ENCODE results near the gene EIF4EBP2.

EIF4EBP2 gene

GRCh38 chr10:70364772-70365091 is 39.2 kb upstream of the EIF4EBP2 start:
- H3K36me3 ChIP-seq (ENCODE audit: control insufficient read depth in 1 of 2, insufficient read depth in 2 of 2, low read length in 2 of 2) = no peaks in the 10 kb centered on the region
- peaks cover 9 to 10% of the 10 kb centered on the region in 2 donors for H3K4me1 ChIP-seq (ENCODE audit: control insufficient read depth in 1 of 2, insufficient read depth in 2 of 2, low read length in 2 of 2)
- H3K4me3 ChIP-seq (ENCODE audit: low read depth in 1 of 2, low read length in 2 of 2) = no peak overlapping the region
- no peak overlapping the region for H3K27ac ChIP-seq (ENCODE audit: low read length)
- no peaks in the 10 kb centered on the region for H3K27me3 ChIP-seq (ENCODE audit: low read depth, low read length)
- H3K9me3 ChIP-seq (ENCODE audit: control insufficient read depth in 1 of 2, low read length in 2 of 2) = no peaks in the 10 kb centered on the region

DNA sequence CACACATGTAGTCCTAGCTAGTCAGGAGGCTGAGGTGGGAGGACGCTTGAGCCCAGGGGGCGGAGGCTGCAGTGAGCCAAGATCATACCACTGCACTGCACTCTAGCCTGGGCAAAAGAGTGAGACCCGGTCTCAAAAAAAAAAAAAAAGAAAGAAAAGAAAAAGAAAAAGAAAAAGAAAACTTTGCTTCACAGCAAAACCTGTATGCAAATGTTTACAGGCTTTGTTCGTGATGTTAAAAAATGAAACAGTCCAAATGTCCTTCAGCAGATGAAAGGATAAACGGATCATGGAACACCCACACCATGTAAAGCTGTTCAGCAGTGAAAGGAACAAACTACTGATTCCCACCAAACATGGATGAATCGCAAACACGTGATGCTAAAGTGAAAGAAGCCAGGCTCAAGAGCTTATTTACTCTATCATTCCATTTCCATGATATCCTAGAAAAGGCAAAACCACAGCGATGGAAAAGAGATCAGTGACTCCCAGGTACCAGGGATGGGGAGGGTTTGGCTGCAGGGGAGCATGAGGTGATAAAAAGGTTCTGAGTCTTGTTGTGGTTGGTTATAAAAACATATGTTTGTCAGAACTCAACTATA is 36.6 kb upstream of the EIF4EBP2 start:
- Histone ChIP-seq H3K36me3 (ENCODE audit: control insufficient read depth in 1 of 2, insufficient read depth in 2 of 2, low read length in 2 of 2) (peaks cover 0 to 4% of the 10 kb centered on the region in 2 donors), H3K27me3 (ENCODE audit: low read depth, low read length) (no peaks in the 10 kb centered on the region), H3K4me1 (ENCODE audit: control insufficient read depth in 1 of 2, insufficient read depth in 2 of 2, low read length in 2 of 2) (peaks cover 9 to 10% of the 10 kb centered on the region in 2 donors), H3K27ac (ENCODE audit: low read length) (no peak overlapping the region), H3K9me3 (ENCODE audit: control insufficient read depth in 1 of 2, low read length in 2 of 2) (no peaks in the 10 kb centered on the region), H3K4me3 (ENCODE audit: low read depth in 1 of 2, low read length in 2 of 2) (no peak overlapping the region)

DNA sequence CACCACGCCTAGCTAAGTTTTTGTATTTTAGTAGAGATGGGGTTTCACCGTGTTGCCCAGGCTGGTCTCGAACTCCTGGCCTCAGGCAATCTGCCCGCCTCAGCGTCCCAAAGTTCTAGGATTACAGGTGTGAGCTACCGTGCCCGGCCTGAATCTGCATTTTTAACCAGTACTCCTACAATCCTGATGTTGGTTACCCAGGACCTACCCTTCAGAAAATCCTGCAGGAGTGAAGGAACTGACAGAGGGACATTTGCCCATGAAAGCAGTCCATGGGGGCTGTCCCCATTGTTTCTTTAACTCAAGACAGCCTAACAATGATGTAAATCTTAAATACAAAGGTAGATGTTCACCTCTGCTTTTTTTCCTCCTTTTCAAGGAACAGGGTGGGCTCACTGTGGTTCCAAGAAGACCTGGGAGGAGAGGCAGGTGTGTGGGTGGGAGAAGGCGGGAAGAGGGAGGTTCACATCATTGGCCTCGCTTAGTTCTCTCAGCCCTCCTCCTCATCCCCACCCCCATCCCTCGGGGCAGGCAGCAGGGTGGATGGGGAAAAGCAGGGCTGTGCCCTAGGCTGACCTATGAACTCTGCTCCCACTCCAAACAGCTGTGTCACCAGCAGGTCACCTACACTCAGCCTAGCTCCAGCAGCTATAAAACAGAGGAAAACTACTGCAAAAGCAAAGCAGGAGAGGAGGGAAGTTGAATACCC is 35.0 kb upstream of the EIF4EBP2 start:
- no peaks in the 10 kb centered on the region for H3K9me3 ChIP-seq (ENCODE audit: control insufficient read depth in 1 of 2, low read length in 2 of 2)
- H3K4me1 ChIP-seq (ENCODE audit: control insufficient read depth in 1 of 2, insufficient read depth in 2 of 2, low read length in 2 of 2) = peaks cover 4% of the 10 kb centered on the region in 2 donors
- peaks cover 6 to 10% of the 10 kb centered on the region in 2 donors for H3K36me3 ChIP-seq (ENCODE audit: control insufficient read depth in 1 of 2, insufficient read depth in 2 of 2, low read length in 2 of 2)
- H3K27me3 ChIP-seq (ENCODE audit: low read depth, low read length) = no peaks in the 10 kb centered on the region
- H3K4me3 ChIP-seq (ENCODE audit: low read depth in 1 of 2, low read length in 2 of 2) = no peak overlapping the region
- H3K27ac ChIP-seq (ENCODE audit: low read length) = no peak overlapping the region

DNA sequence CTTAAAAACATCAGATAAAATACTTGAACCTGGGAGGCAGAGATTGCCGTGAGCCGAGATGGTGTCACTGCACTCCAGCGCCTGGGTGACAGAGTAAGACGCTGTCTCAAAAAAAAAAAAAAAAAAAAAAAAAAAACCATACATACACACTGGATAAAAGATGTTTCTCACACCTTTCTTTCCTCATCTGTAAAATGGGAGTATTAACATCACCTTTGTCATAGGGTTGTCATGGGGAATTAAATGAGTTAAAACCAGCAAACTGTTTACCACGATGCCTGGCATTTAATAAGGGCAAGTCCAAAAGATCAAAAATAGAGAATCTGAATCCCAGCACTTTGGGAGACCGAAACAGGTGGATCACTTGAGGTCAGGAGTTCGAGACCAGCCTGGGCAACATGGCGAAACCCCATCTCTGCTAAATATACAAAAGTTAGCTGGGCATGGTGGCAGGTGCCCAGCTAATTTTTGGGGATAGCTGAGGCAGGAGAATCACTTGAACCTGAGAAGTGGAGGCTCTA is 34.4 kb upstream of the EIF4EBP2 start:
- no peak overlapping the region for H3K4me3 ChIP-seq (ENCODE audit: low read depth in 1 of 2, low read length in 2 of 2)
- no peaks in the 10 kb centered on the region for H3K27me3 ChIP-seq (ENCODE audit: low read depth, low read length)
- no peaks in the 10 kb centered on the region for H3K9me3 ChIP-seq (ENCODE audit: control insufficient read depth in 1 of 2, low read length in 2 of 2)
- H3K36me3 ChIP-seq (ENCODE audit: control insufficient read depth in 1 of 2, insufficient read depth in 2 of 2, low read length in 2 of 2) = peaks cover 6 to 14% of the 10 kb centered on the region in 2 donors
- H3K4me1 ChIP-seq (ENCODE audit: control insufficient read depth in 1 of 2, insufficient read depth in 2 of 2, low read length in 2 of 2) = no peaks in the 10 kb centered on the region
- H3K27ac ChIP-seq (ENCODE audit: low read length) = no peak overlapping the region

DNA sequence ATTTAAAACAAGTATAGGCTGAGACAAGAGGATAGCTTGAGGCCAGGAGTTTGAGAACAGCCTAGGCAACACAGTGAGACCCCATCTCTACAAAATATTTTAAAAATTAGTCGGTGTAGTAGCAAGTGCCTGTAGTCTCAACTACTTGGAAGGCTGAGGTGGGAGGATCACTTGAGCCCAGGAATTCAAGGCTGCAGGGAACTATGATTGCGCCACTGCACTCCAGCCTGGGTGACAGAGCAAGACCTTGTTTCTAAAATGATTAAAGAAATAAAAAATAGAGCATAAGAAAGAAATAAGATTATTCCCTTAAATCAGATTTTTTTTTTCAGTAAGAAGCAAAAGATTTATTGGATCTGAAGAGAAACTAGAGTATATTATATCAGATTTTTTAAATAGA is 33.2 kb upstream of the EIF4EBP2 start:
- H3K9me3 ChIP-seq (ENCODE audit: control insufficient read depth in 1 of 2, low read length in 2 of 2) = no peaks in the 10 kb centered on the region
- H3K36me3 ChIP-seq (ENCODE audit: control insufficient read depth in 1 of 2, insufficient read depth in 2 of 2, low read length in 2 of 2) = peaks cover 6 to 19% of the 10 kb centered on the region in 2 donors
- H3K4me3 ChIP-seq (ENCODE audit: low read depth in 1 of 2, low read length in 2 of 2) = no peak overlapping the region
- H3K27ac ChIP-seq (ENCODE audit: low read length) = no peak overlapping the region
- H3K27me3 ChIP-seq (ENCODE audit: low read depth, low read length) = no peaks in the 10 kb centered on the region
- H3K4me1 ChIP-seq (ENCODE audit: control insufficient read depth in 1 of 2, insufficient read depth in 2 of 2, low read length in 2 of 2) = no peaks in the 10 kb centered on the region

DNA sequence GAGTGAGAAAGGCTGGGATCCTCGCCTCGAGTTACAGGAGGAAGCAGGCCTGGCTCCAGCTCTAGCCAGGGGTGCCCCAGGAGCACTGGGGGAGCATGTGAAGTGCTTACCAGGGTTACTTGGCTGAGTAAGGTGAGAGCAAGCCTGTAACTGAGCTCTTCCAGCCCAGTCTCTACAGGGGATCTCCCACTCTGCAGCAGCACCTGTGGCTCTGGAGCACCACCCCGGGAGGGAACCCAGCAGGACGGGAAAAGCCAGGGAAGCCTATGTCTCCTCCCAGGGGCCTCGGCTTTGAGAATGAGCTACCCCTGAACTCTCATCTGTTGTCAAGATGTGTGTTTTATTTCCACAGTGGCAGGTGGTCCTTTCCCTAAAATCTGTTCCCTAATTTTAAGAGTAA is 32.1 kb upstream of the EIF4EBP2 start:
- Histone ChIP-seq H3K4me3 (ENCODE audit: low read depth in 1 of 2, low read length in 2 of 2) (no peak overlapping the region), H3K36me3 (ENCODE audit: control insufficient read depth in 1 of 2, insufficient read depth in 2 of 2, low read length in 2 of 2) (peaks cover 6 to 25% of the 10 kb centered on the region in 2 donors), H3K4me1 (ENCODE audit: control insufficient read depth in 1 of 2, insufficient read depth in 2 of 2, low read length in 2 of 2) (no peaks in the 10 kb centered on the region), H3K27me3 (ENCODE audit: low read depth, low read length) (no peaks in the 10 kb centered on the region), H3K27ac (ENCODE audit: low read length) (no peak overlapping the region), H3K9me3 (ENCODE audit: control insufficient read depth in 1 of 2, low read length in 2 of 2) (no peaks in the 10 kb centered on the region)

DNA sequence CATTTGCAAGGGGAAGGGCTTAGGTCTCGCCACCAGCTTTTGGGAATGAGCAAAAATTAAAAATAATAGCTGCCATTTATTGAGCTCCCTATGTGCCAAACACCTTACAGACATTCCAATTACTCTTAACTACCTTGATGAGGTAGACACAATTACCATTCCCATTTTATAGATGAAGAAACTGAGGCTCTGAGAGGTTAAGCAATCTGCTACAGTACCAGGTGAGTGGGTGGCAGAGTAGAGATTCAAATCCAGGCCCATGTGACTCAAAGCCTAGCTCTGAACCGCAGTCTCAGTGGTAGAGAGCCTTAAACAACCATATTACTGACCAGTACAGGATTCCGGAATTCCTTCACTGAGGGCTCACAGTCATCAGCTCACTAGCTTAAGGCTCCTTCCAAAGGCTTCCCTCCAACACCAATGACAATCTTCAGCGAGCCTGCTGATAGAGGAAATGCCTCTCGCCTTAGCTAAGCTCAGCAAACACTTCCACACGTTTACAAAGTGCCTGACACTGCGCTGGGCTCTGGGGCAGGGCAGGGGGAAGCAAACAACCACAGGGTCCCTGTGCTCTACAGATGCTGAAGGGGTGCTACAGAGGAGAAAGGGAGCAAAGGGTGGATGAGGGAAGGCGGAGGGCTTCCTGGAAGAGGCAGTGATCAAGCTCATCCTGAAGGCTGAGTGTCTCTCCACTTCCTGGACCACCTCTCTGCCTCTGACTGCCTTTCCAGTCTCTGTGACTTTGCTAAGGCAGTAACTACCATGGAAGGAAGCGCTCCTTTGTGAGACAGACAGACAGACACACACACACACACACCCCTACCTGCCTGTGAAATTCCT is 28.9 kb upstream of the EIF4EBP2 start:
- Histone ChIP-seq H3K27ac (ENCODE audit: low read length) (no peak overlapping the region), H3K4me3 (ENCODE audit: low read depth in 1 of 2, low read length in 2 of 2) (no peak overlapping the region), H3K27me3 (ENCODE audit: low read depth, low read length) (no peaks in the 10 kb centered on the region)

DNA sequence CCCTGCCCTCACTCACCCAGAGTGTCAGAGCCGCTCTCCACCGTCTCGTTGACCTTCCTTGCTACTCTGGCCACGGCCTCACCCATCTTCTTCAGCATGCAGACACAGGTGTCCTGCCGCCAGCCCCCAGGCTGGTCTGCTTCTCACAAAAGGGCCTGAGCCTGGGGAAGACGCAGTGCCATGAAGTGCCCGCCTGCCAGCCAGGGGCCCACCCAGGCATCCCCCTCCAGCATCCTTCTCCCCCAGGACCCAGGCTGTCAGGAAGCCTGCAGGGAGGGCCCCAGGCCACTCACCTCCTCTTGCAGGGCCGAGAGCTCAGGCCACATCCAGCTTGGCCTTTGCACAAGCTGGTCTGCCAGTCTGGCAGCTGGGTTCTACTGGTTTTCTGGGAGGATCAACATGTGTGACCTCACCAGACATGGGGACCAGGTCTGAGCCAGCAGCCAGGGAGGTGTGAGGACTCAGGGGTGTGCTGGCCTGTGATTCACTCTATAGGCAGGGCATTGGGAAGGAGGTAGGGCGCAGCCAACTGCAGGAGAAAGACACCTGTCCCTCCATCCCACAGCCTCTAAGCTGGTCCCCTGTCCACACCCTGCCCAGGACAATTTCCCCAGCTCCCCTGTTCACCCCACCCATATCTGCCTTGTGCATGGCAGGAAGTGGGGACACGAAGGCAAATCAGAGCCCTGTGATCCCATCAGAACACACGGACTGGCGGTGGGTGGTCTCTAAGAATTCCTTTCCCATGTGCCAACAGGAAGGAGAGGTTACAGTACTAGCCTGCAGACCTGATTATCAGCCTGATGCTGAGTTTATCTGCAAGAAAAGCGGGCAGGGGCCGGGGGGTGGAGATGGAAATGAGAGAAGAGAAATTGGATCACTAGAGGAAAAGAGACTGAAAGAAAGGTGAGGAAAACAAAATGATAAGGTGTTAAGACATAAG is 27.2 kb upstream of the EIF4EBP2 start:
- peaks cover 6 to 20% of the 10 kb centered on the region in 2 donors for H3K36me3 ChIP-seq (ENCODE audit: control insufficient read depth in 1 of 2, insufficient read depth in 2 of 2, low read length in 2 of 2)
- no peak overlapping the region for H3K27ac ChIP-seq (ENCODE audit: low read length)
- H3K9me3 ChIP-seq (ENCODE audit: control insufficient read depth in 1 of 2, low read length in 2 of 2) = peaks cover 0 to 5% of the 10 kb centered on the region in 2 donors

More for the DNA sequence above, 28.9 kb upstream of the EIF4EBP2 start:
- Histone ChIP-seq H3K4me1 (ENCODE audit: control insufficient read depth in 1 of 2, insufficient read depth in 2 of 2, low read length in 2 of 2) (no peaks in the 10 kb centered on the region), H3K9me3 (ENCODE audit: control insufficient read depth in 1 of 2, low read length in 2 of 2) (peaks cover 0 to 5% of the 10 kb centered on the region in 2 donors), H3K36me3 (ENCODE audit: control insufficient read depth in 1 of 2, insufficient read depth in 2 of 2, low read length in 2 of 2) (peaks cover 6 to 25% of the 10 kb centered on the region in 2 donors)

GRCh38 chr10:70378122-70378521 is 25.8 kb upstream of the EIF4EBP2 start:
- peak overlapping the region; percentile 28 for H3K27ac ChIP-seq (ENCODE audit: low read length)
- peaks cover 0 to 5% of the 10 kb centered on the region in 2 donors for H3K9me3 ChIP-seq (ENCODE audit: control insufficient read depth in 1 of 2, low read length in 2 of 2)
- H3K4me1 ChIP-seq (ENCODE audit: control insufficient read depth in 1 of 2, insufficient read depth in 2 of 2, low read length in 2 of 2) = no peaks in the 10 kb centered on the region
- H3K36me3 ChIP-seq (ENCODE audit: control insufficient read depth in 1 of 2, insufficient read depth in 2 of 2, low read length in 2 of 2) = peaks cover 5 to 20% of the 10 kb centered on the region in 2 donors
- H3K27me3 ChIP-seq (ENCODE audit: low read depth, low read length) = no peaks in the 10 kb centered on the region
- no peak overlapping the region for H3K4me3 ChIP-seq (ENCODE audit: low read depth in 1 of 2, low read length in 2 of 2)

More for the DNA sequence above, 27.2 kb upstream of the EIF4EBP2 start:
- Histone ChIP-seq H3K27me3 (ENCODE audit: low read depth, low read length) (no peaks in the 10 kb centered on the region), H3K4me3 (ENCODE audit: low read depth in 1 of 2, low read length in 2 of 2) (no peak overlapping the region), H3K4me1 (ENCODE audit: control insufficient read depth in 1 of 2, insufficient read depth in 2 of 2, low read length in 2 of 2) (no peaks in the 10 kb centered on the region)

GRCh38 chr10:70379581-70380176 is 24.3 kb upstream of the EIF4EBP2 start:
- peaks cover 0 to 5% of the 10 kb centered on the region in 2 donors for H3K9me3 ChIP-seq (ENCODE audit: control insufficient read depth in 1 of 2, low read length in 2 of 2)
- H3K4me1 ChIP-seq (ENCODE audit: control insufficient read depth in 1 of 2, insufficient read depth in 2 of 2, low read length in 2 of 2) = no peaks in the 10 kb centered on the region
- H3K27ac ChIP-seq (ENCODE audit: low read length) = no peak overlapping the region
- H3K27me3 ChIP-seq (ENCODE audit: low read depth, low read length) = no peaks in the 10 kb centered on the region
- peaks cover 0 to 10% of the 10 kb centered on the region in 2 donors for H3K36me3 ChIP-seq (ENCODE audit: control insufficient read depth in 1 of 2, insufficient read depth in 2 of 2, low read length in 2 of 2)
- H3K4me3 ChIP-seq (ENCODE audit: low read depth in 1 of 2, low read length in 2 of 2) = no peak overlapping the region

Data from muscle layer of duodenum (tissue), 2 donors.